AML-193 (cell line): ENCODE measurements around the gene FAM181A.

ENCODE experiments used
- DNase-seq, 2 experiments: peaks; one replicate each; lab custom pipeline; 2025; lab: John Stamatoyannopoulos, UW

Gene FAM181A

DNA sequence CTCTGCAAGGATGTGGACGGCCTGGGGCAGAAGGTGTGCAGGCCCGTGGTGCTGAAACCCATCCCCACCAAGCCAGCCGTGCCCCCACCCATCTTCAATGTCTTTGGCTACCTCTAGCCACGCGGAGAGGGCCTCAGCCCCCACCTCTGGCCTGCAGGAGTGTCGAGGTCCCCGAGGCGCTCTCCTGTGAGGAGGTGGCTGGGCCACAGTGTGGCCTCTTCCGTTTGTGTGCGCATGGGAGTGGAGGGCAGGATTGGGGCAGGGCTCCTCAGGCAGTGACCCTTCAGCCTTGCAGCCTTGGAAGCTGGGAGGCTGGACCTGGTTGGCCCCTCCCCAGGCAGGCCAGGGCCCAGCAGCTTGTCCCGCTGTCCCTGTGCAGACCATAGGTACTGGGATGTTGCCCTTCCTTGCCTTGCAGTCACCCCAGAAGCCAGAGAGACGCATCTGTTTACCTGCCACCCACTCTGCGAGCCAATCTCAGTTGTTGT is 1.9 kb downstream of the FAM181A start:
- no peak for DNase-seq

- DNase-seq: no peak
Measured at GRCh38 chr14:93929657-93930056, 2.5 kb downstream of the FAM181A start.

- DNase-seq: no peak
Measured at GRCh38 chr14:93930296-93930988, 3.3 kb downstream of the FAM181A start.

GRCh38 chr14:93930989-93931307 is 3.8 kb downstream of the FAM181A start:
- no peak for DNase-seq

DNA sequence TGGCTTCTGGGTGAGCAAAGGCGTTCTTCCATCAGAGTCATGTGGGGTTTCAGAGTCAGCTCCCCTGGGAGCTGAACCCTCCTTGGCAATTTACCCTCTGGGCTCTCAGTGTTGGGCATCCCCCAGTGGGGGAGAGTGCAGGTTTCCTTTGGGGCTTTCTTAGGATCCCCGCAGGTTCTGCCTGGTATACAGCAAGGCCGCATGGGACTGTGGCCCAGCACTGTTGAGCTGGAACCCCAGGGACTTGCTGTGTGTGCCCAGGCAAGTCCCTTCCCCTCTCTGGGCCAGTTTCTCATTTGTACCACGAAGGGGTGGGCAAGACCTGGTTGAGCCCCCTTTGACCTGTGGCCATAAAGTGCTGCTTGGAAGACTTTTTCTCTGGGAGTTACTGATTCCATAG is 5.5 kb downstream of the FAM181A start:
- no peak for DNase-seq

DNA sequence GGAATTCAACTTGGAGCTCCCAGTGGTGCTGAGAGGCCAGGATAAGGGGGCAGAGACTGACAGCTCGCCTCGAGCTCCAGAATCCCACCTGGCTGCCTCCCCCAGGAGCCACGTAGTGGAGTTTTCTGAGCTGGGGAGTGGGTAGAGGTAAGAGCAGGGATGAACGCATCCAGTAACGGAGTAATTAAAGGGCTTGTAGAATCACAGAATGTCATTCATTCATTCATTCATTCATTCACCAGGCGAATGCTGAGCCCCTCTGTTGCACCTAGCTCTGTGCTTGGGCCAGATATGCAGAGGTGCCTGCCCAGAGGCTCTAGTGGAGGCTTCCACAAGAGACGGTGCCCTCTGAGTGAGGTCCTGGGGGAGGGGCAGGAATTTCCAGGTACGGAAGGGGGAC is 8.1 kb downstream of the FAM181A start:
- no peak for DNase-seq

DNA sequence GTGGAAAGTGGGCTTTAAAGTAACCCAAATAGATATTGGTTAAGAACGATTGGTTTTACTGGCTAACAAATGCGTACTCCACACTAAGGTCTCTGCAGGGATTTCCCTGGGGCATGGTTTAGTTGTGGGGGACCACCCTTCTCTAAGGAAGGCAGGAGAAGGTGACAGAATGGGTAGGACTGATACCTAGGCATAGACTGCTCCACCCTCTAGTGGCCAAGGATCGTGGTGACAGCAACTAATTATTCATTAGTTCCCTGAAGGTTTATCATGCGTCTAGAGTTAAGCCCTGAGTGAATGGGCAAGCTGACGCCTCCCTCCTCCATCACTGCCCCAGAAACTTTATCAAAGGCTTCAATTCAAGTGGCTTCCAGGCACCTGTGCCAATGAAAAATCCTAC is 9.1 kb downstream of the FAM181A start:
- peak; percentile 18 to 36 for DNase-seq

DNA sequence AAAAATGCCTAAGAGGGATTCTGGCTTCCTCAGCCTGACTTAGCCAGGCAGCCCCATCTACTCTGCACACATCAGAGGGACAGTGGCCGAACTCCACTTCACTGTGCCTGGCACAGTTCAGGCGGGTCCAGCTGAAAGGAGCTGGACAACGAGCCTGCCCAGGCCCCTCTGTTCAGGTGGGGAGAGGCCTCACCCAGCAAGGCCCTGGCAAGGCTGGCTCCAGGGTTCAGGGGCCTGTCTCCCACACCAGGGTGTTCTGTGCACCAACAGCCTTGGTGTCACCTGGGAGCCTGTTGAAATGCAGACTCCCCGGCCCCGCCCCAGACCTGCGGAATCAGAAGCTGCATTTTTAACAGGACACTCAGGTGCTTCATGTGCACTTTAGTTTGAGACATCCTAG is 9.8 kb downstream of the FAM181A start:
- DNase-seq: no peak

DNA sequence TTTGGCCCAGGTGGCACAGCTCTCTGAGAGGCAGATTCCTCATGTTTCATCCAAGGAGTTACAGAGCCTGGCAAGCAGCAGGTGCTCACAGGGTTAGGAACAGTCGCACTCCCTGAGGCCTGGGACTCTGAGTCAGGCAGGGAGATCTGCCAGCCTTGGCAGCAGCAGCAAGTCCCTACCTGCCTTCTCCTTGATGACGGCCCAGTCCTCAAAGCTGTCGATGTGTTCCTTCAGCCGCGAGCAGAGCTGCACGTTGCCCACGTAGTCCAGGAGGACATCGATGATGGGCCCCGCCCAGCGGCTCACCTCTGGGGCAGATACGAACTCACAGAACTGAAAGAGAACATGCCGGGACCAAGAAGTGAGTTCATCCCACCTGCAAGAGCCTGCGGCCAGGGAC is 10.4 kb downstream of the FAM181A start:
- no peak for DNase-seq

DNA sequence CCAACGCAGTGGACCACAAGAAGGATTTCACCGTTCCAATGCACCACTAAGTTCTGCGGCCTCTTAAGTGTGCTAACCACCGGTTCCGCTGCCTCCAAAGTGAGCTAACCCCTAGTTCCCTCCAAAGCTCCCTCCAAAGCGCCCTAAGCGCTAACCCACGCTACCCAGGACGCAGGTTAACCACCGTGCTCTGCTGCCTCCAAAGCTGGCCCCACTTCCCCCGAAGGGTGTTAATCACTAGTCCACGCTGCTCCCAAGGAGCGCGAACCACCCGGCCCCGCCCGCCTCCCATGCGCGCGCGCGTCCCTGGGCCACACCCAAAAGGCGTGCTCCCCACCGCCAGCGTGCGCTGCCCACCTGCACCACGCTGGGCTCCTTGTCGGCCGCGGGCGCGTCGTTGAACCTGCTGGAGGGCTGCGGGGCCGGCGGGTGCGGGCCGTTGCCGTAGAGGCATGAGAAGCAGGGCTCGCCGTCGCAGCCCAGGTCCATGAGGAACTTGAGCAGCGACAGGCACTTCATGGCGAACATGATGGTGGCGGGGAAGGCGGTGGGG is 11.7 kb downstream of the FAM181A start:
- DNase-seq: no peak

- DNase-seq: peak; percentile 24 to 43
Measured at GRCh38 chr14:93939304-93940229, 12.4 kb downstream of the FAM181A start.

DNA sequence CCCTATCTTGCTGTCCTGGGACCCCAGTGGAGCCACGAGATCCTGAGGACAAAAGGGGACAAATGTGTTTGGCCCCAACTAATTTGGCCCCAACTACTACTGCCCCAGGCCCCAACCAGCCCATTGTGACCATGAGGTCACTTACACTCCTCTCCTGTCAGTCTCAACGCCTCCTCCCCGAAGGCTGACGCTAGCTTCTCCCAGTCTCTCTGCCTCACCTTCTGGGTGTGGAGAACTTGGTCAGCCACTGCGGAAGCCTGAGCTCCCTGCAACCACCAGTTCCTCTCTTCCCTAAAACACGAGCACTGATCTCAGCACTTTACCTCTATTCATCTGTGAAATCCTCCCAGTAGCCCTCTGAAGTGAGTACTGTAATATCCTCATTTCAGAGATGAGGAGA is 13.3 kb downstream of the FAM181A start:
- DNase-seq: no peak

DNA sequence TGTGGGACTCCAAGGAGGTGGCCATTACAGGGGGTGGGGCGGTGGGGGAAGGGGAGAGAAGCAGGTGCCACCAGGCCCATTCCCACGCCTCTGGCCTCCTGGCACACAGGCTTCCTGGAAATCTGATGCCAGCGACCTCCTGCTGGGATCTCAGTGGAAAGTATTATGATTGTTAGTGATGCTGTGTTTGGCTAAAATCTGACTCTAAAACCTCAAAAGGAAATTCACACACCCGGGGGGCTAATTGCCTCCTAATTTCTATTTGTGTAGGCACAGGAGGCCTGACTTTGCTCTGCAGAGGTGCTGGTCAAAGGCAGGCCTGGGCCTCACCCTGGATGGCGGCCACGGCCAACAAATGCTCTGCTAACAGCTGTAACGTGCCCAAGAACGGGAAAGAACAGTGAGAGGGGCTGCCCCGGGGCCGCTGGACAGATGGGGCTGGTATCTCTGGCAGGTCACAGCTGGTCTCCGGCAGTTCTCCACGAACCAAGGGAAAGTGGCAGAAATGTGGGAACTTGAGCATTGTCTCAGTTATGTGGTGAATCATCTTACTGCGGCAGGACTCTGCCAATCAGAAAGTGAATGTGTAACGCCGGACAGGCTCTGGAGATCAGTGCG is 14.3 kb downstream of the FAM181A start:
- no peak for DNase-seq

DNA sequence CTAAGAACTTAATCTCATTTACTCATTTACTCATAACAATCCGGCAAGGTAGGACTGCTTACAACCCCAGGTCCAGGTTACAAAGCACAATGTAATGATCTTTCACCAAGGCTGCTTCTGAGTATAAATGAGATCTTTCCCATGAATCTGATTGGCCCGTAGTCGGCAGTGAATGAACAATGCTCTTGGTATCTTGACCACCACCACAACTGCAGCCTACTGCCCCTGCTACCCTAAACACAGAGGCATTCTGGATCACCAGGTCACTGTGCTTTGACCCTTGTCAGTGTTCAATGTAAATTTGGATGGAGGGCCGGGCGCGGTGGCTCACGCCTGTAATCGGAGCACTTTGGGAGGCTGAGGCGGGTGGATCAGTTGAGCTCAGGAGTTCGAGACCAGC is 15.9 kb downstream of the FAM181A start:
- no peak for DNase-seq

- no peak for DNase-seq
Measured at GRCh38 chr14:93943930-93944329, 16.8 kb downstream of the FAM181A start.

- no peak for DNase-seq
Measured at GRCh38 chr14:93944348-93945069, 17.4 kb downstream of the FAM181A start.

- no peak for DNase-seq
Measured at GRCh38 chr14:93945070-93945399, 17.9 kb downstream of the FAM181A start.

- DNase-seq: no peak
Measured at GRCh38 chr14:93946104-93946503, 19.0 kb downstream of the FAM181A start.

GRCh38 chr14:93946541-93947090 is 19.5 kb downstream of the FAM181A start:
- DNase-seq: no peak

DNA sequence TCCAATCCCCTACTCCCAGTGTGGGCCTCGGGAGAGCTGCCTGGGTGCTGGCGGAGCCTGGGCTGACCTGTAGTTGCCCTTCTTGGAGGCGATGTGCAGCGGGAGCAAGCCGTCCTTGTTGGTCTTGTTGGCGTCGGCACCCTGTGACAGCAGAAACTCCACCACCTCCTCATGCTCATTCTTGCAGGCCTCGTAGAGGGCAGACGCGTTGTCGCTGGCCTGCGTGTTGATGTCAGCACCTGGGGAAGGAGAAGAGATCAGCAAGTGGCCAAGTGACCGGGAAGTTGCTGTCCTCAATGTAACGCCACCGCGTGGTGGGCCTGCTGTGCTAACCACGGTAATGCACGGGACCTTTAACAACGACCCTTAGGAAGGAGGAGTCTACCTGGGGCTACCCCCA is 20.1 kb downstream of the FAM181A start:
- DNase-seq: no peak

DNA sequence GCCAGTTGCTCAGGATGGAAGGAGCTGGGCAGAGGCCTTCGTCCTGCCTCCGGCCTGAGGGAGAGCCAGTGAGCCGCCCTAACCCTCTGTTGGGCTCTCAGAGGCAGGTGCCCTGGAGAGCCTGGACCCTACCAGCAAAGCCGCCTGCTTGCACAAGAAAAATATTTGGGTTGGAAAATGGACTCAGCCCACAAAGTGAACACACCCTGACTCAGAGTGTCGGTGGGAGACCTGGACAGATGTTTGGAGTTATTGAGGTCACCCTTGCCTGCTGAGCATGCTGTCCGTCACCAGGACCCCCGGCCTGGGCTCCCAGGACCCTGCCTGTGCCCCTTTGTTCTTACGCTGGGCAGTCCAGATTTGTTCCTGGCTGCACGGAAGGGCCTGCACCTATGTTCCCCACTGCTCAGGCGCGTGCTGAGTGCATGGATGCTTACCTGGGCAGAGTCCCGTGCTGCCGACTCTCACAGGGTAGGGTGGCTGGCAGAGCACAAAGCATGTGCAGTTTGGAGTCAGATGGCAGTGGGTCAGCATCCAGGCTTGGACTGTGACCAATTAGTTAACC is 22.4 kb downstream of the FAM181A start:
- no peak for DNase-seq
